ENCODE data around the gene PUS1. TPM values are rescaled to one million over a fixed set of nuclear protein-coding genes. Genes with fewer than 3 reads are reported as not detected.

Gene PUS1
- total and polyA plus RNA-seq, 7 donors = 11.7 to 46.8 (median 20.1) TPM

DNA sequence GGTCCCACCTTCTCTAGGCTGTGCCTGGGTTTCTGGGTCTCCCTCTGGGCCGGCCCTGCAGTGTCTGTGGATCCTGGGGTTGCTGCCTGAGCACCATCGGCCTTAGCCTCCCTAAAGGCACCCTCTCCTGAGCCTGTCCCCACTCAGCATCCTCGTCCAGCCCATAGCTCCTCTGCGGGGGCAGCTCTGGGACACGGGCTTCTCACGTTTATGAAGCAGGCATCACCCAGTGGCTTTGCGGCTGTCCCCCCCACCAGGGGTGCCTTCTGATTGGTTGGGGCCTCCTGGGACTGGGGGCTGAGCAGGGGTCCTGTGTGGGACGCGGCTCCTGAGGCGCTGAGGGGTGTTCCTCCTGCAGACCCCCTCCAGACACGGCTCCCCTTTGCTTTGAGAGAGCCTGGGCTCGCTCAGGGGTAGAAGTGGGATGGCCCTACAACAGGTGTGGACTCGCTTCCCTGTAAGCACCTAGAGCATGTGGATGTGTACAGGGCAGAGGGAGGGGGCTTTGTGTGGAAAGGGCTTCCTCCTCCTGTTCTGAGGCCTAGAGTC, 23.9 kb upstream of the PUS1 start:
- H3K4me1 ChIP-seq = peaks cover 56% of the 10 kb centered on the region
- no peaks in the 10 kb centered on the region for H3K9me3 ChIP-seq
- peaks cover 0 to 42% of the 10 kb centered on the region in 2 donors for H3K36me3 ChIP-seq (ENCODE audit: insufficient read depth in 1 of 2, low read depth in 1 of 2)
- intact Hi-C loops (cut with DNase I) = no loop called here
- DNase-seq (no peak), ATAC-seq (no peak)
- 83 to 95% (median 83%) methylated on average over 12 to 13 of the region's 13 CpGs for WGBS, 3 donors
- H3K27me3 ChIP-seq (ENCODE audit: insufficient read depth in 3 of 3, low read length in 2 of 3) = no peaks in the 10 kb centered on the region
- no peak overlapping the region for H3K27ac ChIP-seq
- no peak for TF ChIP-seq CTCF (IDR thresholded peaks at IDR 0.05)
- H3K4me3 ChIP-seq = no peak overlapping the region

DNA sequence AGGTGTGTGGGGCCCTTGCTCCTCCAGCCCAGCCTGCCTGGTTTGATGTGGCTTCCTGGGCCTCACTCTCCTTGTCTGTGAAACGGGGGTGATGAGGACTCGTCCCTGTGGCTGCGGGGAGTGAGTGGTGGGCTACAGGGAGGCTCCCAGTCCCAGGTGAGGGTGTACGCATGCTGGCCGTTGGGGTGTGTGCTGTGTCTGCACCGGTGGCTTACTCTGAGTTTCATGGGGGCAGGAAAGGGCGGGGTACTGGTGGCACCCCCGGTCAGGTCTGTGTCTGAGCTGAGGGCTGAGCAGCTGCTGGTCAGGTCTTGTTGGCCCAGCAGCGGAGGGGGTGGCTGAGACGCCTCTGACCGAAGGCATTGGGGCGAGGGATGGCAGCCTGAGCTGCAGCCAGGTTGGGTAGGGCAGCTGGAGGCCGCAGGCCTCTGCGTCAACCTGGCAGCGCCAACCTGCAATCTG, 23.4 kb upstream of the PUS1 start:
- Histone ChIP-seq H3K4me1 (peaks cover 51% of the 10 kb centered on the region), H3K9me3 (no peaks in the 10 kb centered on the region), H3K27me3 (ENCODE audit: insufficient read depth in 3 of 3, low read length in 2 of 3) (no peaks in the 10 kb centered on the region), H3K36me3 (ENCODE audit: insufficient read depth in 1 of 2, low read depth in 1 of 2) (peaks cover 0 to 43% of the 10 kb centered on the region in 2 donors), H3K4me3 (no peak overlapping the region), H3K27ac (no peak overlapping the region)
- no peak for ATAC-seq
- no peak for DNase-seq
- no peak for TF ChIP-seq CTCF (IDR thresholded peaks at IDR 0.05)
- WGBS, 3 donors = 85 to 89% (median 89%) methylated on average over 15 of the region's 15 CpGs
- intact Hi-C loops (cut with DNase I) = no loop called here

GRCh38 chr12:131907379-131908091, 21.5 kb upstream of the PUS1 start:
- ATAC-seq (no peak), DNase-seq (no peak)
- intact Hi-C loops (cut with DNase I) = no loop called here
- no peaks in the 10 kb centered on the region for H3K9me3 ChIP-seq
- peaks cover 0 to 59% of the 10 kb centered on the region in 2 donors for H3K36me3 ChIP-seq (ENCODE audit: insufficient read depth in 1 of 2, low read depth in 1 of 2)
- H3K4me3 ChIP-seq = no peak overlapping the region
- no peak for TF ChIP-seq CTCF (IDR thresholded peaks at IDR 0.05)
- 87 to 94% (median 93%) methylated on average over 26 to 31 of the region's 31 CpGs for WGBS, 3 donors
- no peak overlapping the region for H3K27ac ChIP-seq
- peaks cover 41% of the 10 kb centered on the region for H3K4me1 ChIP-seq
- H3K27me3 ChIP-seq (ENCODE audit: insufficient read depth in 3 of 3, low read length in 2 of 3) = no peaks in the 10 kb centered on the region

DNA sequence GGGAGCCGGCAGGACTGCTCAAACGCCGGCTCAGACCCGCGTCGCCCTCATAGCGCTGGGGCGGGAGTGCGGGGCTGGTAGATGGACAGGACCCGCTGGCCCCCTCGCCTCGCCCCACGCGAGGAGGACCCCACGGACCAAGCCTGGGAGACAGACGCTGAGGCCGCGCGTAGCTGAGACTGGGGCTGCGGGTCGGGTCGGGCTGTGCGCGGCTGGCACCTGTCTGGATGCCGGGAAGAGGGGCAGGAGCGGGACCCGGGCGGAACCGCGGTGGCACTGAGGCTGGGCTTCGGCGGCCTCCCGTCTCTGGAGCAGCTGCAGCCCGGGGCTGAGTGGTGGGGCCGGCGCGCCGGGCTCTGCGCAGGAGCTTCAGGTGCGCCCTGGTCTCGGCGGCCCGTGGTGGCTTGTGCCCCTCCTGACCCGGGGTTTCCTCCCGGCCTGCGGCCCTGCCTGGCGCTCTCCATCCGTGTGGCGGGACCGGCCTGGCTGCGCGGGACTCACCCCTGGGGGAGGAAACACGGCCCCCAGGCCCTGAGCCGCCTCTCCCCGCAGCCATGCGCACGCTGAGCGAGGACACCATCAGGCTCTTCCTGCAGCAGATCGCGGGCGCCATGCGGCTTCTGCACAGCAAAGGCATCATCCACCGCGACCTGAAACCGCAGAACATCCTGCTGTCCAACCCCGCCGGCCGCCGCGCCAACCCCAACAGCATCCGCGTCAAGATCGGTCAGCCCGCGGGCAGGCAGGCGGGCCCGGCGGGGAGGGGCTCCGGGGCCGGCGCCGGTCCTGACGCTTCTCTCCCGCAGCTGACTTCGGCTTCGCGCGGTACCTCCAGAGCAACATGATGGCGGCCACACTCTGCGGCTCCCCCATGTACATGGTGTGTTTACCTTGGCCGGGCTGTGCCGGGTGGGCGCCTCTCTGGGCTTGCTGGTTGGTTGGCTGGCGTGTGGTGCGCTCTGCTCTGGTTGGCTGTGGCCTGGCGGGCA, 20.7 kb upstream of the PUS1 start:
- ATAC-seq (no peak), DNase-seq (peak in 1 of 2 donors; percentile 53)
- Histone ChIP-seq H3K9me3 (no peaks in the 10 kb centered on the region), H3K36me3 (ENCODE audit: insufficient read depth in 1 of 2, low read depth in 1 of 2) (peaks cover 0 to 67% of the 10 kb centered on the region in 2 donors), H3K4me3 (no peak overlapping the region), H3K4me1 (peaks cover 32% of the 10 kb centered on the region), H3K27ac (no peak overlapping the region), H3K27me3 (ENCODE audit: insufficient read depth in 3 of 3, low read length in 2 of 3) (no peaks in the 10 kb centered on the region)
- intact Hi-C loops (cut with DNase I) = no loop called here
- 96 to 97% (median 96%) methylated on average over 73 to 96 of the region's 96 CpGs for WGBS, 3 donors
- TF ChIP-seq CTCF (IDR thresholded peaks at IDR 0.05) = no peak
